Lower leg skin (tissue), 4 donors: ENCODE data around the gene RABL6. TPM values are rescaled to one million over a fixed set of nuclear protein-coding genes. Genes with fewer than 3 reads are reported as not detected.

ENCODE experiments used
- DNase-seq, 2 donors: peaks; one replicate each; pipeline ENCODE4 v3.0.0-alpha.2; 2019; ENCODE audit warnings: low spot score in 2 of 2
- H3K4me3 ChIP-seq: fragments of 200-600 bp; sonication (generic); 2 replicates; pipeline ENCODE4 v1.5.1; 2017; ENCODE audit warnings: mild to moderate bottlenecking, low read depth; ENCODE audit not compliant: poor library complexity, severe bottlenecking
- CTCF ChIP-seq, 3 donors: fragments of 450-650 bp; IDR thresholded peaks; one replicate each; pipeline ENCODE4 v1.5.1; 2016; ENCODE audit warnings: antibody characterized with exemption in 3 of 3, mild to moderate bottlenecking in 3 of 3, moderate library complexity in 2 of 3
- POLR2A ChIP-seq, 2 donors: fragments of 450-650 bp; IDR thresholded peaks; one replicate each; pipeline ENCODE4 v1.6.1; 2016 to 2017; ENCODE audit warnings: antibody characterized with exemption in 2 of 2, mild to moderate bottlenecking in 1 of 2, moderate library complexity in 1 of 2
- WGBS, 2 donors: methylation state at CpG; one replicate each; pipeline ENCODE4 v1.1.5; 2018; 5-methylcytosine and 5-hydroxymethylcytosine counted together
- intact Hi-C: fragments of 100-400 bp; cut with DNase I; formaldehyde crosslinking; loops from one replicate; pipeline ENCODE4 v1.15.0; 2023; ENCODE audit warnings: low total_unique reads
- total RNA-seq, 4 donors: library from RNA; depleted of rRNA; stranded (reverse); fragments of >200 nt; gene quantifications; one replicate each; pipeline ENCODE4 v1.1.0, GENCODE V29; 2016

The RABL6 gene
- total RNA-seq, 4 donors from 2014 or later = 47.8 to 75.1 (median 55.5) TPM

- no peak for DNase-seq
- H3K4me3 ChIP-seq = no peak overlapping the region
- intact Hi-C loops = no loop called here
- WGBS, 2 donors = 76 to 87% methylated on average over 11 to 12 of the region's 13 CpGs
- TF ChIP-seq POLR2A (IDR thresholded peaks at IDR 0.05) (no peak), CTCF (IDR thresholded peaks at IDR 0.05) (no peak)
These were observed 46.2 kb upstream of the RABL6 start for GRCh38 chr9:136761545-136761981.

GRCh38 chr9:136762221-136762691 is 45.5 kb upstream of the RABL6 start:
- TF ChIP-seq POLR2A (IDR thresholded peaks at IDR 0.05) (no peak), CTCF (IDR thresholded peaks at IDR 0.05) (no peak)
- no peak overlapping the region for H3K4me3 ChIP-seq
- intact Hi-C loops = no loop called here
- no peak for DNase-seq
- 70 to 80% methylated on average over 16 to 17 of the region's 17 CpGs for WGBS, 2 donors

GRCh38 chr9:136762915-136763648 is 44.7 kb upstream of the RABL6 start:
- DNase-seq = no peak
- H3K4me3 ChIP-seq = no peak overlapping the region
- TF ChIP-seq CTCF (IDR thresholded peaks at IDR 0.05) (no peak), POLR2A (IDR thresholded peaks at IDR 0.05) (no peak)
- intact Hi-C loops = no loop called here
- WGBS, 2 donors = 11 to 15% methylated on average over 20 to 37 of the region's 37 CpGs

- TF ChIP-seq POLR2A (IDR thresholded peaks at IDR 0.05) = no peak
- no peak for TF ChIP-seq CTCF (IDR thresholded peaks at IDR 0.05)
- DNase-seq = no peak
- H3K4me3 ChIP-seq = no peak overlapping the region
- WGBS, 2 donors = 70 to 78% methylated on average over 10 to 14 of the region's 14 CpGs
- intact Hi-C loops = no loop called here
These were observed 44.1 kb upstream of the RABL6 start for GRCh38 chr9:136763649-136764035.

- no peak within 1 kb of the TSS for H3K4me3 ChIP-seq
- TF ChIP-seq CTCF (IDR thresholded peaks at IDR 0.05) = no peak
- no peak for TF ChIP-seq POLR2A (IDR thresholded peaks at IDR 0.05)
- 46 to 60% methylated on average over 5 to 6 of the region's 14 CpGs for WGBS, 2 donors
- DNase-seq = no peak
- intact Hi-C loops = no loop called here
These were observed 43.4 kb upstream of the RABL6 start, which contains the start of gene LCN15 for GRCh38 chr9:136764301-136764891. TSS of gene LCN15 (minus strand) at chr9:136764518. CDS start at chr9:136764488, 30 bp downstream.
